Stimulated activated CD4-positive, alpha-beta T cell treated with anti-CD3 and anti-CD28 coated beads, TNF-alpha, amount 100 ng/mL, for 1 hour (primary cell): ENCODE measurements around the gene ENTHD1.

Experiments used
- DNase-seq, 3 donors: peaks; one replicate each; pipeline ENCODE4 v3.0.0-alpha.2; 2020; ENCODE audit warnings: low read depth in 3 of 3, low spot score in 1 of 3

Gene ENTHD1

DNA sequence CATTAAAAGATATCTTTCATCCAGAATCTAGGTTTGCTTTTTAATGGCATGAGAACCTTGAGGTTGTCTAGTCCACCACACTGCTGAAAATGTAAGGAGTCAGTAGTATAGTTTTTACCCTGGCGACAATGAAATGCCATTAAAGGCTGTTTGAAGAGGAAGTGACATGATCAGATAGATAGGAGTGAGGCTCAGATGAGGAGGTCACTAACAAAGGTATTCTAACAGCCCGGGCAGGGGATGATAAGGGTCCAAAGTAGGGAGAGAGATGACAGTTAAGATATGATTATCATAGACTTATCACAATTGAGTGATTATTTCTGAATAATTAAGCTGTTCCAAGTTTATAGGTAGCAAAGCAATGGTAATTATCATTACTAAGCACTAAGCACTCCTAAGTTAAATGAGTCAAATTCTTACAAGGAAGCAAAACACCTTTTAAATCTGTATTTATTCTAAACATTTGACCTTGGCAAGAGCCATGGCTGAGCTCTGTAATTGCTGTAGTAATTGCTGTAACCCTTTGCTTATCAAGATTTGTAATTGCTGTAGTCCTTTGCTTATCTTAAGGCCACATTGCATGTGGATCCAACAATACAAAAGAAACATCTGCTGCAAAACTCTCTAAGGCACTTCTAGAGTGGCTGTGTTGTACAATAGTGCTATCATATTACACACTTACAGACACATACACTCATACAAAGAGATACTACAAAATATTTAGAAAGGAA, 92.6 kb downstream of the ENTHD1 start:
- no peak for DNase-seq

DNA sequence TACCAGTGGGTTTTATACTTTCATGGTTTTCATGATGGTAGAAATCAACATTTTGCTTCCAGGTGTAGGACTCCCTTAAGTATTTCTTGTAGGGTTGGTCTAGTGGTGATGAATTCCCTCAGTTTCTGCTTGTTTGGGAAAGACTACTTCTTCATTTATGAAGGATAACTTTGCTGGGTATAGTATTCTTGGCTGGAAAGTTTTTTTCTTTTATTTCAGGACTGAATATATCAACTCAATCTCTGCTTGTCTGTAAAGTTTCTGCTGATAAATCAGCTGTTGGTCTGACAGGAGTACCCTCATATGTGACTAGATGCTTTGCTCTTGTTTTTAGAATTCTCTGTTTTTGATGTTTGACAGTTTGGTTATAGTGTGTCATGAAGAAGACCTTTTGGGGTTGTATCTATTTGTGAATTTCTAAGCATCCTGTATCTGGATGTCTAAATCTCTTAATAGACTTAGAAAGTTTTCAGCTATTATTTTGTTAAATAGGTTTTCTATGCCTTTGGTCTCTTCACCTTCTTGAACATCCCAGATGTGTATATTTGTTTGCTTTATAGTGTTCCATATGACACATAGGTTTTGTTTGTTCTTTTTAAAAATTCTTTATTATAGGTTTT, 95.9 kb downstream of the ENTHD1 start:
- no peak for DNase-seq

DNA sequence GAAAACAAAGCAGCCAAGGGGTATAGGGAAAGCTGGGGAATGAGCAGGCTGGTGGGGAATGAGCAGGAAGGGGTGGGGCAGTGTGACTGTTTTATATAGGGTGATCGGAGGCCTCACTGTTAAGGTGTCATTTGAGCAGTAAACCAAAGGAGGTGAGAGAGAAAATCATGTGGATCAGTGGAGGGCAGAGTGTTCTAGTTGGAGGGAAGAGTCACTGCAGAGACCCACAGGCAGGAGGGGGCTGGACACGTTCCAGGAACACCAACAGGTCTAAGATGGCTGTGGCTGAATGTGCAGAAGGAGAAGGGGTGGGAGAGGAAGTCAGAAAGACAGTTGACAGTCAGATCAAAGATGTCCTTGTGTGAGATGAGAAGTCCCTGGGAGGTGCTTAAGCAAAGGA, 103.8 kb downstream of the ENTHD1 start:
- DNase-seq = no peak

DNA sequence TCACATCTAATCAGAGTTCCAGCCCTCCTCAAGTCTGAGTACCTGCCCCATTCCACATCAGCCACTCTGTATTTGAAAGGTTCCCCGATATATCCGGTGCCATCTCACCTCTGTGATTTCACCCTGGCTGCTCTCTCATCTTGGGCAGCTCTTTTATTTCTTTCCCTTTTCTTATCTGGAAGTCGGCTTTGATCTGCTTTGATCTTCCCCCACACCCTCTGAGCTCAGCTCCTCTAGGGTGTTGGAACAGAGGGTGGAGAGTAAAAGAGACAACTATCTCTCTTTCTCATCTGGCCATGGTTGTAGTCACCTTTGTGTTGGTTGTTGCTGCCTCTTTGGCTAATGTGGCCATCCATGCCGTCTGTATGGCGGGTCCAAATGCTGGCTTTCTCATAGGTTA, 108.3 kb downstream of the ENTHD1 start:
- DNase-seq = no peak

DNA sequence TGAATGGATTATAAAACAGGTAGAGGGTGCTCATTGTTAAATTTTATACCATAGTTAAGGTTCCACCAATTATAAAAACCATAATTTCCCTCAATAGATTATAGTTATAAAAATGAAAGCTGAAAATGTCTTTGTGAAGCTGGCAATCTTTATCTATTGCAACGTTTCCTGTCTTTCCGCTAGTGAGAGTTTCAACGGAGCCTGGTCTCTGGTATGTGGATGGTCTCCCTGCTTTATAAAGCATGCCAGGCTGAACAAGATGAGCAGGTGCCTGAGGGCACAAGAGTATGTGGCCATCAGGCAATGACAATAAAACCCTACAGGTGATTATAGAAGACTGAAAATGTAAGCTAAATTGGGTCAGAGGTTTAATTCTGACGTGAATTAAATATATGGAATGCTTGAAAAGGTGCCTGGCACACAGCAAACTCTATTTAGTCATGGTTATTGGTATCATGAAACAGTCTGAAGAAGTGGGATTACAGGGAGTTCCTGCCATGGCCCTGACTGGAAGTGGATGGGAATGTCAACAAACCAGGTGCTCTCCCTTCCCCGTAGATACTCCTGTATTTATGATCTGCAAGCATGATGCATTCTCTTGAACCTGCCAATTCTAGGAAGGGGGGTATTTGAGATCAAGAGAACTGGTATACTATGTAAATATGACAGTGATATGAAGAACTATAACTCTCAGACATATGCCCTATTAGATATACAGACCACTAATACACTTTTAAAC, 115.7 kb downstream of the ENTHD1 start:
- no peak for DNase-seq

GRCh38 chr22:39776295-39777009, 117.1 kb downstream of the ENTHD1 start:
- DNase-seq = no peak

DNA sequence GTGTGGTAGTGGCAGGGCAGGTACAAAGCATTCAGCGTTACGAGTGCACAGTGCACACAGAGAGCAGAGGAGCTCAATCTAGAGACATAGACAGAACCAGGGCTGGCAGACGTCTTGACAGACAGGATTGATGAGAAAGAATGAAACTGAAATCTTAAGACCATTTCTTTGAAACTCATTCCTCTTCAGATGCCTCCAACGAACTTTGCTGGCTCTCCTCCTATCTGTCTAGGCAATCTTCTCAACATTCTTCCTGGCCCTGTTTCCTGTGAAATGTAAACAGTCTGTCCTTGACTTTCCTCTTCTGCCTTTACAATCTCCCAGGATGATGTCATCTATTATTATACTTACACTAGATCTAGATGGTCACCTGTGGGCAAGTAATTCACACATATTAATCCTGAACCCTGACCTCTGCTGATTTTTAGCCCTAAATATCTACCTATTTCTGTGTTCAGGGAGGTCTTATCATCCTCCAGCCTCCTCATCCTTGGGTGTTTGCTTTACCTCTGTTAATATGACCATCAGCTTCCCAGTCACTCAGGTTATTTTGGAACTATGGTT, 119.5 kb downstream of the ENTHD1 start:
- DNase-seq = peak in 1 of 3 donors; percentile 10

- no peak for DNase-seq
Measured at GRCh38 chr22:39773503-39773902, 120.1 kb downstream of the ENTHD1 start.

DNA sequence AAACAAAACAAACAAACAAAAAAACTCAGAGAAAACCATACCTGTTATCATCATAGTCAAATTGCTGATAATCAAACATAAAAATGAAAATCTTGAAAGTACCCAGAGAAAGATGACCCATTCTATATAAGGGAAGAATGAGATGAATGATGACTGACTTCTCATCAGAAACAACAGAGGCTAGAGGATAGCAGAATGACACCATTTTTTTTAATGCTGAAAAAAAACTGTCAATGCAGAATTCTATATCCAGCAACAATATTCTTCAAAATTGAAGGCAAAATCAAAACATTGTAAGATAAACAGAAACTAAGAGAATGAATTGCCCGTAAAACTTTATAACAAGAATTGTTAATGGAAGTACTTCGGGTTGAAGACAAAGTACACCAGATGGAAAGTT, 122.1 kb downstream of the ENTHD1 start:
- DNase-seq = no peak

DNA sequence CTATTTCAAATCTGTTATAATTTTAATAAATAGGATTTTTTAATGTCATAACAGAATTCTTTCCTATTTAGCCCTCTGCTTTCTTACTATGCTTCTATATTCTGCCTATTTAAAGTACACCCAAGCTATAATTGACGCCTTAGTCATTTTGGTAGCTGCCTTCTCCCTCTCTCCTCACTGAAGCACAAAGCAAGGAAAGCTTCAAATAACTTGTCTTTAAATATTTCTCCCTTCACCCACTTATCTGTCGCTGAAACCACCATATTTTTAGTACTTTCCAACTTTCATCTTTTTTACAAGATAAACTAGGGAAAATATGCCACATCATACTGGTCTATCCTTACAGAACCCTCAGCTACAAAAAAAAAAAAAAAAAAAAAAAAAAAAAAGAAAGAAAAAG, 127.9 kb downstream of the ENTHD1 start:
- DNase-seq = no peak

- no peak for DNase-seq
Measured at GRCh38 chr22:39765046-39765445, 128.5 kb downstream of the ENTHD1 start.

DNA sequence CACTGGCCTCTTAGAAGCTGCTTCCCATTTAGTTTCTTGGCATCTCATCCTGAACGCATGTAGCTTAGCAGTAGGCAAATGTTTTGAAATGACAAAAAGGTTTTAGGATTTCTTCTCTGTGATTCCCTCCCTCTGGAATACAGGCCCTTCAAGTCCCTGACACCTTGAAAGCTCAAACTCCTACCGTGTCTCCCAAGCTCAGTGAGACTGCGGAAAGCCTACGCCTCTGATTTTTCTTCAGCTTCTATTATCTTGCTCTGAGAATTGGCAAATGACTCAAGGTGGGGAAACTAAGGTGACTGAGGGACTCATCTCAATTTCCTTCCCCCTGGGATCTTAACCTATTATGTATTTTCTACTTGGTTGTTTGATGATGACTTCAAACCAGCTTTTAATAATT, 130.3 kb downstream of the ENTHD1 start:
- DNase-seq = no peak

- DNase-seq = no peak
Measured at GRCh38 chr22:39750759-39751158, 142.8 kb downstream of the ENTHD1 start.

GRCh38 chr22:39748877-39749276, 144.7 kb downstream of the ENTHD1 start:
- no peak for DNase-seq

DNA sequence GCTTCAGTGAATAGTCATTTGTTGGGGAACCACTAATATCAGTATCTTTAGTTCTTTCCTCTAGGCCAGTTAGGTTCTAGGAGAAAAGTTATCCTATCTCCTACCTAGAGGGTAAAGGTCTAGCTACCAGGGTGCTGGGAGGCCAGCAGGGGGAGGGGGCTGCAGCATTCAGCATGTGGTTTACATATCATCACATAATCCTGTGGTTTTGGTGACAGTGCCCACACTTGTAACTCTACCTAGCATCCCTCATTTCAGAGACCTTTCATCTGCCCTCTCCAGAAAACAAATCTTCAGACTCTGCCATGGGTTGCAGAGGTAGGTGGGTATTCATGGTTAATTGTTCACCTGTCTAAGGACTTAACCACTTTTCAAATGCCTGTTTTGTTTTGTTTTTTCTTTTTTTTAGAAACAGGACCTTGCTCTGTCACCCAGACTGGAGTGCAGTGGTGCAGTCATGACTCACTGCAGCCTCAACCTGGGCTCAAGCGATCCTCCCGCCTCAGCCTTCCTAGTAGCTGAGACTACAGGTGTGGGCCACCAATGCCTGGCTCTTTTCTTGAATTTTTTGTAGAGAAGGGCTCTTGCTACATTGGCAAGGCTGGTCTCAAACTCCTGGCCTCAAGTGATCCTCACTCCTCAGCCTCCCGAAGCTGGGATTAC, 146.8 kb downstream of the ENTHD1 start:
- DNase-seq = no peak

GRCh38 chr22:39745789-39746188, 147.8 kb downstream of the ENTHD1 start:
- DNase-seq = no peak

GRCh38 chr22:39744353-39744752, 149.2 kb downstream of the ENTHD1 start:
- no peak for DNase-seq

GRCh38 chr22:39743935-39744334, 149.6 kb downstream of the ENTHD1 start:
- DNase-seq = no peak

DNA sequence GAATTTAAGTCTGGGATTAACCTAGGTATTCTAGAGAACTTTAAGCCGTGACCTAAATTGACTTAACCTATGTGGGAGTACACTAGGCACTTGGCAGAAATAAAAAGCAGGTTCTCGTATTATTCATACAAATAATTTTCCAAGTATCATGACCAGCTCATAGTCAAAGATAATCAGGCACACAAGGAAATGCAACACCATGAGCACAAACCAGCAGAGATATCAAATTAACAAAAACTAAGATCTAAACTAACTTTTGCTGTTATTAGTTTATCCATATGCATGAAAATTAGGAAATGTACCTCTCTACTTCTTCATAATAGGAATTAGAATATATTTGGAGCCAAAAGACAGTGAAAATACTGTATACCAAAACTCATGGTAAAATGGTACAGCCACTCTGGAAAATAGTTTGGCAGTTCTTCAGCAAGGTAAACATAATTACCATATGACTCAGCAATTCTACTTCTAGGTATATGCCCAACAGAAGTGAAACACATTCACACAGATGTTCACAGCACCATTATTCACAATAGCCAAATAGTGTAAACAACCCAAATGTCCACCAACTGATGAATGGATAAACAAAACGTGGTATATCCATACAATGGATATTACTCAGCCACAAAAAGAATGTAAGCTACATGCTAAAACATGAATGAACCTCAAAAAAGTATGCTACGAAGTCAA, 154.1 kb downstream of the ENTHD1 start:
- no peak for DNase-seq

- no peak for DNase-seq
Measured at GRCh38 chr22:39738746-39739145, 154.8 kb downstream of the ENTHD1 start.
